ENCODE results near the gene BRIP1. TPM values are rescaled to one million over a fixed set of nuclear protein-coding genes. Genes with fewer than 3 reads are reported as not detected.

BRIP1 gene
- total RNA-seq, 1 experiment from 2014 or later, result 13.8 TPM

GRCh38 chr17:61646482-61646881, 216.8 kb downstream of the BRIP1 start (continued):
- TF ChIP-seq MAX (CRISPR knock-in tag; IDR thresholded peaks at IDR 0.05) (no peak), ZNF263 (CRISPR knock-in tag; IDR thresholded peaks at IDR 0.05; ENCODE audit: low read depth) (no peak), FOXP4 (CRISPR knock-in tag; IDR thresholded peaks at IDR 0.05) (no peak), ZSCAN18 (CRISPR knock-in tag; IDR thresholded peaks at IDR 0.05) (no peak), CDX4 (CRISPR knock-in tag; IDR thresholded peaks at IDR 0.05; ENCODE audit: borderline replicate concordance) (no peak), ELF4 (CRISPR knock-in tag; IDR thresholded peaks at IDR 0.05; ENCODE audit: low read depth) (no peak), HMGA2 (CRISPR knock-in tag; IDR thresholded peaks at IDR 0.05) (no peak), ZNF121 (CRISPR knock-in tag; IDR thresholded peaks at IDR 0.05) (no peak)
- TF ChIP-seq, protein P1, sequence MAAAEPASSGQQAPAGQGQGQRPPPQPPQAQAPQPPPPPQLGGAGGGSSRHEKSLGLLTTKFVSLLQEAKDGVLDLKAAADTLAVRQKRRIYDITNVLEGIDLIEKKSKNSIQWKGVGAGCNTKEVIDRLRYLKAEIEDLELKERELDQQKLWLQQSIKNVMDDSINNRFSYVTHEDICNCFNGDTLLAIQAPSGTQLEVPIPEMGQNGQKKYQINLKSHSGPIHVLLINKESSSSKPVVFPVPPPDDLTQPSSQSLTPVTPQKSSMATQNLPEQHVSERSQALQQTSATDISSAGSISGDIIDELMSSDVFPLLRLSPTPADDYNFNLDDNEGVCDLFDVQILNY (CRISPR knock-in tag; IDR thresholded peaks at IDR 0.05), result no peak

- ATAC-seq, result no peak
- Mint-ChIP-seq H3K27ac (no peak overlapping the region), H3K4me1 (peaks cover 9% of the 10 kb centered on the region), H3K36me3 (peaks cover 8% of the 10 kb centered on the region), H3K9me3 (peaks cover 10% of the 10 kb centered on the region), H3K27me3 (ENCODE audit: low read depth) (no peaks in the 10 kb centered on the region), H3K4me3 (no peak overlapping the region)
- ChIA-PET POLR2A (interaction anchor here (0.6 kb wide), 1 partner anchor 218 kb away, joined by 4 read pairs; the partner anchor contains the start of gene BRIP1), CTCF (interaction anchor here (1.1 to 1.6 kb wide), 2 partner anchors 10 to 464 kb away, joined by 4 read pairs; no protein-coding TSS in a partner anchor)
- TF ChIP-seq JUN (CRISPR knock-in tag; IDR thresholded peaks at IDR 0.05), result no peak
- TF ChIP-seq, protein P2, sequence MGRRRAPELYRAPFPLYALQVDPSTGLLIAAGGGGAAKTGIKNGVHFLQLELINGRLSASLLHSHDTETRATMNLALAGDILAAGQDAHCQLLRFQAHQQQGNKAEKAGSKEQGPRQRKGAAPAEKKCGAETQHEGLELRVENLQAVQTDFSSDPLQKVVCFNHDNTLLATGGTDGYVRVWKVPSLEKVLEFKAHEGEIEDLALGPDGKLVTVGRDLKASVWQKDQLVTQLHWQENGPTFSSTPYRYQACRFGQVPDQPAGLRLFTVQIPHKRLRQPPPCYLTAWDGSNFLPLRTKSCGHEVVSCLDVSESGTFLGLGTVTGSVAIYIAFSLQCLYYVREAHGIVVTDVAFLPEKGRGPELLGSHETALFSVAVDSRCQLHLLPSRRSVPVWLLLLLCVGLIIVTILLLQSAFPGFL (CRISPR knock-in tag; IDR thresholded peaks at IDR 0.05; ENCODE audit: borderline replicate concordance), result no peak
- TF ChIP-seq CBFB (CRISPR knock-in tag; IDR thresholded peaks at IDR 0.05; ENCODE audit: low read depth), result no peak
- TF ChIP-seq, protein P3, sequence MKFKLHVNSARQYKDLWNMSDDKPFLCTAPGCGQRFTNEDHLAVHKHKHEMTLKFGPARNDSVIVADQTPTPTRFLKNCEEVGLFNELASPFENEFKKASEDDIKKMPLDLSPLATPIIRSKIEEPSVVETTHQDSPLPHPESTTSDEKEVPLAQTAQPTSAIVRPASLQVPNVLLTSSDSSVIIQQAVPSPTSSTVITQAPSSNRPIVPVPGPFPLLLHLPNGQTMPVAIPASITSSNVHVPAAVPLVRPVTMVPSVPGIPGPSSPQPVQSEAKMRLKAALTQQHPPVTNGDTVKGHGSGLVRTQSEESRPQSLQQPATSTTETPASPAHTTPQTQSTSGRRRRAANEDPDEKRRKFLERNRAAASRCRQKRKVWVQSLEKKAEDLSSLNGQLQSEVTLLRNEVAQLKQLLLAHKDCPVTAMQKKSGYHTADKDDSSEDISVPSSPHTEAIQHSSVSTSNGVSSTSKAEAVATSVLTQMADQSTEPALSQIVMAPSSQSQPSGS (CRISPR knock-in tag; IDR thresholded peaks at IDR 0.05; ENCODE audit: borderline replicate concordance, low read depth), result no peak
- no peak for TF ChIP-seq ZSCAN18 (CRISPR knock-in tag; IDR thresholded peaks at IDR 0.05)
- no peak for TF ChIP-seq ATF3 (CRISPR knock-in tag; conservative IDR thresholded peaks at IDR 0.05)
- no peak for TF ChIP-seq ZMAT4 (CRISPR knock-in tag; IDR thresholded peaks at IDR 0.05)
- TF ChIP-seq GRHL2 (CRISPR knock-in tag; IDR thresholded peaks at IDR 0.05; ENCODE audit: insufficient replicate concordance, severe bottlenecking), result no peak
- TF ChIP-seq, protein P4, sequence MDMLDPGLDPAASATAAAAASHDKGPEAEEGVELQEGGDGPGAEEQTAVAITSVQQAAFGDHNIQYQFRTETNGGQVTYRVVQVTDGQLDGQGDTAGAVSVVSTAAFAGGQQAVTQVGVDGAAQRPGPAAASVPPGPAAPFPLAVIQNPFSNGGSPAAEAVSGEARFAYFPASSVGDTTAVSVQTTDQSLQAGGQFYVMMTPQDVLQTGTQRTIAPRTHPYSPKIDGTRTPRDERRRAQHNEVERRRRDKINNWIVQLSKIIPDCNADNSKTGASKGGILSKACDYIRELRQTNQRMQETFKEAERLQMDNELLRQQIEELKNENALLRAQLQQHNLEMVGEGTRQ (CRISPR knock-in tag; IDR thresholded peaks at IDR 0.05), result no peak
- no peak for DNase-seq (ENCODE audit: low spot score)
Observed at GRCh38 chr17:61645920-61646319, 217.4 kb downstream of the BRIP1 start.
